Spleen (tissue), 7 donors: ENCODE results near the gene ASTN1.

ENCODE experiments used
- CTCF ChIP-seq, 11 experiments: fragments of 200-600 bp in 7 of 11; fragments of 450-650 bp in 4 of 11; sonication (generic) in 4 of 11; IDR thresholded peaks in 8 of 11; conservative IDR thresholded peaks in 3 of 11; 1 replicate in 7 of 11; 2 replicates in 4 of 11; pipeline versions ENCODE4 v1.4.0 to v1.8.0; 2016 to 2021; ENCODE audit warnings: antibody characterized with exemption in 11 of 11, inconsistent platforms in 4 of 11, mild to moderate bottlenecking in 1 of 11
- POLR2A ChIP-seq, 3 donors: fragments of 450-650 bp; IDR thresholded peaks; one replicate each; pipeline ENCODE4 v1.5.1; 2017; ENCODE audit warnings: antibody characterized with exemption in 3 of 3, mild to moderate bottlenecking in 1 of 3
- POLR2AphosphoS5 ChIP-seq, 3 donors: sonication (generic); formaldehyde crosslinking; IDR thresholded peaks; one replicate each; pipeline ENCODE4 v1.5.1; 2017; ENCODE audit warnings: antibody characterized with exemption in 3 of 3
- donor health status: DM: no; HTN: no; CAD: no; lungs with moderate emphysema.
- donor health status: DM: no; HTN: no; CAD: no.
- donor health status: DM: no; HTN: no; CAD: no.

- no peak for TF ChIP-seq POLR2A (IDR thresholded peaks at IDR 0.05)
- TF ChIP-seq CTCF (IDR thresholded peaks at IDR 0.05 in 8 of 11, conservative IDR thresholded peaks at IDR 0.05 in 3 of 11), result no peak
- no peak for TF ChIP-seq POLR2AphosphoS5 (IDR thresholded peaks at IDR 0.05)
These were observed 285.6 kb downstream of the ASTN1 start for GRCh38 chr1:176878750-176879536.
